Right atrium auricular region (tissue), 2 donors: ENCODE results near the gene ALS2. TPM values are rescaled to one million over a fixed set of nuclear protein-coding genes. Genes with fewer than 3 reads are reported as not detected.

Source experiments
- DNase-seq: peaks from one replicate; pipeline ENCODE4 v3.0.0-alpha.2; 2019; ENCODE audit warnings: low spot score
- H3K27ac ChIP-seq, 2 donors: fragments of 200-600 bp; sonication (generic); 1 replicate in 1 of 2; 2 replicates in 1 of 2; pipeline ENCODE4 v1.5.1; 2016 to 2019
- H3K27me3 ChIP-seq, 2 donors: fragments of 200-600 bp; sonication (generic); one replicate each; pipeline versions ENCODE4 v1.5.1 to v1.6.0; 2017 to 2019
- H3K36me3 ChIP-seq: fragments of 200-600 bp; sonication (generic); one replicate; pipeline ENCODE4 v1.5.1; 2016
- H3K4me1 ChIP-seq, 2 donors: fragments of 200-600 bp; sonication (generic); one replicate each; pipeline versions ENCODE4 v1.5.1 to v1.6.0; 2017 to 2019
- H3K4me3 ChIP-seq, 2 donors: fragments of 200-600 bp; sonication (generic); 1 replicate in 1 of 2; 2 replicates in 1 of 2; pipeline ENCODE4 v1.5.1; 2017 to 2019; ENCODE audit warnings: mild to moderate bottlenecking in 1 of 2, moderate library complexity in 1 of 2
- H3K9me3 ChIP-seq, 2 donors: fragments of 200-600 bp; sonication (generic); one replicate each; pipeline ENCODE4 v1.5.1; 2019
- total RNA-seq, 2 donors: library from RNA; depleted of rRNA; stranded (reverse); fragments of >200 nt; gene quantifications; one replicate each; pipeline ENCODE4 v1.1.0, GENCODE V29; 2016
- TF ChIP-seq, protein P1 (sequence below), 2 donors: fragments of 200-600 bp; sonication (generic); IDR thresholded peaks; one replicate each; pipeline ENCODE4 v1.5.1; 2019; ENCODE audit warnings: antibody characterized with exemption in 2 of 2

Gene ALS2
- total RNA-seq, 2 donors from 2014 or later: 31.0 to 31.8 TPM

DNA sequence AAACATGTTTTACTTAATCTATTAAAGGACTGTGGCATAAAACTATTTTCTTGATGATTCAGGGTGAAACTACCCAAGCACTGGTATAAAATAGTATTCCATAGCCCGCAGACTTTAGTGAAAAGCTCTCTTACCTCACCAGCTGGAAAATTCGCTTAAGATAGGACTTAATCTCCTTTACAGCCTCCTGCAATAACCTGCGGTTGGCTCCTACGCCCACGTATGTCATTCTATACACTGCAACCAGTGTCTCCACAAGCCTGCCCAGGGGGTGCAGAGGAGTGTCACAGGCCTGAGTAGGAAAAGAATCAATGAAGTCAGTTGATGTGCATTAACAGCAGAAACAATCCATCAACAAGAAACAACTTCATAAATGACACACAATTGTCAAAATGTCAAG is 71.0 kb downstream of the ALS2 start:
- DNase-seq: no peak
- Histone ChIP-seq H3K4me3 (no peak overlapping the region), H3K36me3 (peaks cover 88% of the 10 kb centered on the region), H3K27me3 (no peaks in the 10 kb centered on the region), H3K9me3 (no peaks in the 10 kb centered on the region), H3K27ac (no peak overlapping the region), H3K4me1 (no peaks in the 10 kb centered on the region)
- TF ChIP-seq, protein P1, sequence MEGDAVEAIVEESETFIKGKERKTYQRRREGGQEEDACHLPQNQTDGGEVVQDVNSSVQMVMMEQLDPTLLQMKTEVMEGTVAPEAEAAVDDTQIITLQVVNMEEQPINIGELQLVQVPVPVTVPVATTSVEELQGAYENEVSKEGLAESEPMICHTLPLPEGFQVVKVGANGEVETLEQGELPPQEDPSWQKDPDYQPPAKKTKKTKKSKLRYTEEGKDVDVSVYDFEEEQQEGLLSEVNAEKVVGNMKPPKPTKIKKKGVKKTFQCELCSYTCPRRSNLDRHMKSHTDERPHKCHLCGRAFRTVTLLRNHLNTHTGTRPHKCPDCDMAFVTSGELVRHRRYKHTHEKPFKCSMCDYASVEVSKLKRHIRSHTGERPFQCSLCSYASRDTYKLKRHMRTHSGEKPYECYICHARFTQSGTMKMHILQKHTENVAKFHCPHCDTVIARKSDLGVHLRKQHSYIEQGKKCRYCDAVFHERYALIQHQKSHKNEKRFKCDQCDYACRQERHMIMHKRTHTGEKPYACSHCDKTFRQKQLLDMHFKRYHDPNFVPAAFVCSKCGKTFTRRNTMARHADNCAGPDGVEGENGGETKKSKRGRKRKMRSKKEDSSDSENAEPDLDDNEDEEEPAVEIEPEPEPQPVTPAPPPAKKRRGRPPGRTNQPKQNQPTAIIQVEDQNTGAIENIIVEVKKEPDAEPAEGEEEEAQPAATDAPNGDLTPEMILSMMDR (IDR thresholded peaks at IDR 0.05): no peak

DNA sequence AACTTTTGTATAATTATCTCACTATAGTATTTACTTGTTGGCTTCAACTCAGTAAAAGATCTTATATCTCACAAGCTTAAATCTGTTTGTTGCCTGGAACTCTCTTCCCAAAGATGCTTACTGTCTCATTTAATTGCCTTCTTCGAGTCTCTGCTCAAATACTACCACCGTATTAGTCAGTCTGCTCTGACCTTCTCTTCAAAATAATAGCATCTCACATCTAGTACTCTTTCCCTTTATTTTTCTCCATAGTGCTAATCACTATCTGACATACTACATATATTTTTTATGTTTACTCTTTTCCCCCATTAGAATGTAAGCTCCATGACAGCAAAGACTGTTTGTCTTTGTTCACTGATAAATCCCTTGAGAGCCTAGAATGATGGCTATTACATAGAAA is 71.7 kb downstream of the ALS2 start:
- no peaks in the 10 kb centered on the region for H3K4me1 ChIP-seq
- peaks cover 88% of the 10 kb centered on the region for H3K36me3 ChIP-seq
- no peaks in the 10 kb centered on the region for H3K9me3 ChIP-seq
- no peak overlapping the region for H3K4me3 ChIP-seq
- no peaks in the 10 kb centered on the region for H3K27me3 ChIP-seq
- TF ChIP-seq, protein P1 (IDR thresholded peaks at IDR 0.05): no peak
- no peak for DNase-seq
- H3K27ac ChIP-seq: no peak overlapping the region

DNA sequence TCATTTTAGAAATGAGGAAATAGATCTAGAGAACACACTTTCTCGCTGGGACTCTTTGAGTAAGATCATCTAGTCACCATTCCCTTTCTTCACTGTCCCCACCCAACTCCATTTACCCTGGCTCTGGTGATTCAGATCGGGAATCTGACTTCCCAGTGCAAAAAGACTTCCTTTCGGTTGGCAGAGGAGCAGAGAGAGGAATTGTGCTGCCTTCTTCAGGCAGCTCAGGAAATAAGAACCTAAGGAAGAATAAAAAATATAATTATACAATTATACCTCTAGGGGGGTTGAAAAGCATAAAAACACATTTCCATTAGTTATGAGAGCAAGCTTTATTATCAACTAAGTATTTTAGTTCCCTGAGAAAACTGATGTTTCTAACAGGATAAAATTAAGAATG is 73.0 kb downstream of the ALS2 start:
- no peaks in the 10 kb centered on the region for H3K4me1 ChIP-seq
- no peaks in the 10 kb centered on the region for H3K9me3 ChIP-seq
- no peaks in the 10 kb centered on the region for H3K27me3 ChIP-seq
- TF ChIP-seq, protein P1 (IDR thresholded peaks at IDR 0.05): peak in 1 of 2 donors; percentile 20
- H3K27ac ChIP-seq: no peak overlapping the region
- H3K36me3 ChIP-seq: peaks cover 90% of the 10 kb centered on the region
- no peak for DNase-seq
- H3K4me3 ChIP-seq: no peak overlapping the region

DNA sequence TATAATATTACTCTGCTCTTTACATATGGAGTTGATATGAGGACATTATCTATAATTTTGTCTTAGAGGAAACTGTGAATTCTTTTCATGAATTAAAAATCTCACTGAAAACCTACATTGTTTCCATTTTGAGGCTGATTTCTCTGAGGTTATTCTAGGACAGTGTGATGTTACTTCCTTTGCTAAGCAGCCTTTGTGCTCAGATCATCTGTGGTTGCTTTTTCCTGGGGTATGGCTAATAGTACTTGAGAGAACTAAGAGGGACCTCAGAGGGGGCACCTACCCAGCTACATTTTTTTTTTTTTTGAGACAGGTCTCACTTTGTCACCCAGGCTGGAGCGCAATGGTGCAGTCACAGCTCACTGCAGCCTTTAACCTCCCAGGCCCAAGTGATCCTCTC is 73.6 kb downstream of the ALS2 start:
- Histone ChIP-seq H3K4me3 (no peak overlapping the region), H3K27me3 (no peaks in the 10 kb centered on the region), H3K27ac (no peak overlapping the region), H3K36me3 (peaks cover 91% of the 10 kb centered on the region), H3K9me3 (no peaks in the 10 kb centered on the region), H3K4me1 (no peaks in the 10 kb centered on the region)
- TF ChIP-seq, protein P1 (IDR thresholded peaks at IDR 0.05): no peak
- no peak for DNase-seq

DNA sequence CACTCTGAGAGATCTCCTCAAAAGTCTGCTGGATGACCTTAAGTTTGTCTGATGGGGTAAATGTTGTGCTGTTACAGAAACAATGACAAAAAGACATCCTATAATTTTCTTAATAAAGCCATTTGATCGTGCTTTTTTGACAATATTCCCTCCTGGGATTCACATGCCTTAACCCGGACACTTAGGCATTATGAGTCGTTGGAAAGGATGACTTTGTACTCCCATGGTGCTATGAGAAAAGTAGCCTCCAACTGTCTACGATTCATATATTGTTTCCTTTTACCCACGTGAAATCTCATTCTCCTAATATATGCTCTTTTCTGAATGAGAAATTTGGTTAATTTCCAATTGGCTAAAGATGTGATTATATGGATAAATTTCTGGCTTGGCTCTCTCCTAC is 76.2 kb downstream of the ALS2 start:
- TF ChIP-seq, protein P1 (IDR thresholded peaks at IDR 0.05): no peak
- DNase-seq: no peak
- no peaks in the 10 kb centered on the region for H3K27me3 ChIP-seq
- no peaks in the 10 kb centered on the region for H3K9me3 ChIP-seq
- no peaks in the 10 kb centered on the region for H3K4me1 ChIP-seq
- peaks cover 88% of the 10 kb centered on the region for H3K36me3 ChIP-seq
- no peak overlapping the region for H3K4me3 ChIP-seq
- H3K27ac ChIP-seq: no peak overlapping the region

DNA sequence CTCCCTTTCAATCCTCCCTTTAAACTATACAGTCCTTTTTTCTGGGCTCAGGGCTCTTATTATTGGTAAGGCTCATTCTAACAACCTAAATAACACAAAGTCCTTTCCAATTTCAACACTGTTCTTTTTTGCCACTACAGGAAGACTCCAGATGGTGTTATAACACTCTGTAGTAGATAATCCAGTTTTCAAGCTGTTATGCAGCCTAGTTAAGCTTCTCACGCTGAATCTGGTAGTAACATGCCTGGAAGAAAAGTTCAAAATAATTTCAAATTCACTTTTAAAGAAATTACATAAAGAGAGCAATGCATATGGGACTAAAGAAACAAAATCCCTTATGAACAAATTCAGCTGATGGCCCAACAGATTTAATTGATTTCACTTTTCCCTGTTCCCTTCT is 79.1 kb downstream of the ALS2 start:
- Histone ChIP-seq H3K27me3 (no peaks in the 10 kb centered on the region), H3K27ac (no peak overlapping the region), H3K9me3 (no peaks in the 10 kb centered on the region), H3K36me3 (peaks cover 59% of the 10 kb centered on the region), H3K4me3 (no peak overlapping the region), H3K4me1 (peaks cover 0 to 14% of the 10 kb centered on the region in 2 donors)
- no peak for DNase-seq
- TF ChIP-seq, protein P1 (IDR thresholded peaks at IDR 0.05): no peak
